ENCODE data around the gene DPEP3. TPM values are rescaled to one million over a fixed set of nuclear protein-coding genes. Genes with fewer than 3 reads are reported as not detected.
"Not testable (repeated sequence)": the region's sequence is repeated elsewhere in the genome, so short reads cannot be mapped to it uniquely, and the experiment has no call there.

The DPEP3 gene
- polyA plus RNA-seq, 1 donor (not counting 4 experiments of a cell fraction or from before 2014, with no cell fraction given): not detected

GRCh38 chr16:67998231-67998778 is 18.0 kb upstream of the DPEP3 start:
- H3K9me3 ChIP-seq (ENCODE audit: control insufficient read depth, low read depth, low read length); H3K27ac ChIP-seq (ENCODE audit: control insufficient read depth, insufficient read depth, low read length); H3K9me1 ChIP-seq (ENCODE audit: control insufficient read depth, extremely low read depth, insufficient read depth, low read length); H3K9ac ChIP-seq (ENCODE audit: control insufficient read depth, extremely low read depth, insufficient read depth, low read length); H2AFZ ChIP-seq (ENCODE audit: control insufficient read depth, low read length); DNase-seq (ENCODE audit: low read depth, low spot score); H3K27me3 ChIP-seq (ENCODE audit: control insufficient read depth, extremely low read depth, insufficient read depth, low read length); FAIRE-seq; H3K4me1 ChIP-seq (ENCODE audit: control insufficient read depth, extremely low read depth, insufficient read depth, low read length); H3K4me3 ChIP-seq (ENCODE audit: control insufficient read depth in 2 of 3, extremely low read depth in 1 of 3, insufficient read depth in 2 of 3, low read depth in 1 of 3, low read length in 3 of 3); dilution Hi-C loops (cut with MboI; ENCODE audit: extremely low pct_ligation_motif_present, low sequenced_read_pairs); H4K20me1 ChIP-seq (ENCODE audit: control insufficient read depth, extremely low read depth, insufficient read depth, low read length); H3K4me2 ChIP-seq (ENCODE audit: control insufficient read depth, extremely low read depth, insufficient read depth, low read depth, low read length); H3K79me2 ChIP-seq (ENCODE audit: control insufficient read depth, insufficient read depth, low read length); H3K36me3 ChIP-seq (ENCODE audit: control insufficient read depth in 2 of 2, extremely low read depth in 1 of 2, insufficient read depth in 2 of 2, low read length in 2 of 2): not testable (repeated sequence)

GRCh38 chr16:67996666-67997065 is 16.4 kb upstream of the DPEP3 start:
- H3K9me1 ChIP-seq (ENCODE audit: control insufficient read depth, extremely low read depth, insufficient read depth, low read length): no peaks in the 10 kb centered on the region
- peaks cover 7% of the 10 kb centered on the region for H3K4me1 ChIP-seq (ENCODE audit: control insufficient read depth, extremely low read depth, insufficient read depth, low read length)
- no peak overlapping the region for H3K9ac ChIP-seq (ENCODE audit: control insufficient read depth, extremely low read depth, insufficient read depth, low read length)
- no peak overlapping the region for H3K27ac ChIP-seq (ENCODE audit: control insufficient read depth, insufficient read depth, low read length)
- no peak for TF ChIP-seq EZH2 (IDR thresholded peaks at IDR 0.05; ENCODE audit: low read length)
- no peak for TF ChIP-seq CTCF (optimal IDR thresholded peaks at IDR 0.05 in 1 of 3, IDR thresholded peaks at IDR 0.05 in 1 of 3, conservative IDR thresholded peaks at IDR 0.05 in 1 of 3; ENCODE audit: extremely low read depth in 1 of 3, insufficient read depth in 2 of 3, low read length in 3 of 3)
- no peak for DNase-seq (ENCODE audit: low read depth, low spot score)
- H3K36me3 ChIP-seq (ENCODE audit: control insufficient read depth in 2 of 2, extremely low read depth in 1 of 2, insufficient read depth in 2 of 2, low read length in 2 of 2): no peaks in the 10 kb centered on the region
- no peaks in the 10 kb centered on the region for H3K27me3 ChIP-seq (ENCODE audit: control insufficient read depth, extremely low read depth, insufficient read depth, low read length)
- H2AFZ ChIP-seq (ENCODE audit: control insufficient read depth, low read length): no peak overlapping the region
- no peaks in the 10 kb centered on the region for H3K9me3 ChIP-seq (ENCODE audit: control insufficient read depth, low read depth, low read length)
- no peaks in the 10 kb centered on the region for H3K79me2 ChIP-seq (ENCODE audit: control insufficient read depth, insufficient read depth, low read length)
- dilution Hi-C loops (cut with MboI; ENCODE audit: extremely low pct_ligation_motif_present, low sequenced_read_pairs): no loop called here
- no peak for FAIRE-seq
- H4K20me1 ChIP-seq (ENCODE audit: control insufficient read depth, extremely low read depth, insufficient read depth, low read length): no peaks in the 10 kb centered on the region
- H3K4me3 ChIP-seq (ENCODE audit: control insufficient read depth in 2 of 3, extremely low read depth in 1 of 3, insufficient read depth in 2 of 3, low read depth in 1 of 3, low read length in 3 of 3): no peak overlapping the region
- no peak overlapping the region for H3K4me2 ChIP-seq (ENCODE audit: control insufficient read depth, extremely low read depth, insufficient read depth, low read depth, low read length)

GRCh38 chr16:67995423-67995822 is 15.1 kb upstream of the DPEP3 start:
- no peak overlapping the region for H3K4me3 ChIP-seq (ENCODE audit: control insufficient read depth in 2 of 3, extremely low read depth in 1 of 3, insufficient read depth in 2 of 3, low read depth in 1 of 3, low read length in 3 of 3)
- no peaks in the 10 kb centered on the region for H4K20me1 ChIP-seq (ENCODE audit: control insufficient read depth, extremely low read depth, insufficient read depth, low read length)
- H3K4me2 ChIP-seq (ENCODE audit: control insufficient read depth, extremely low read depth, insufficient read depth, low read depth, low read length): no peak overlapping the region
- no peak for FAIRE-seq
- no peak overlapping the region for H2AFZ ChIP-seq (ENCODE audit: control insufficient read depth, low read length)
- H3K79me2 ChIP-seq (ENCODE audit: control insufficient read depth, insufficient read depth, low read length): no peaks in the 10 kb centered on the region
- H3K9ac ChIP-seq (ENCODE audit: control insufficient read depth, extremely low read depth, insufficient read depth, low read length): no peak overlapping the region
- TF ChIP-seq CTCF (optimal IDR thresholded peaks at IDR 0.05 in 1 of 3, IDR thresholded peaks at IDR 0.05 in 1 of 3, conservative IDR thresholded peaks at IDR 0.05 in 1 of 3; ENCODE audit: extremely low read depth in 1 of 3, insufficient read depth in 2 of 3, low read length in 3 of 3): no peak
- no peak for TF ChIP-seq EZH2 (IDR thresholded peaks at IDR 0.05; ENCODE audit: low read length)
- dilution Hi-C loops (cut with MboI; ENCODE audit: extremely low pct_ligation_motif_present, low sequenced_read_pairs): no loop called here
- DNase-seq (ENCODE audit: low read depth, low spot score): no peak
- no peaks in the 10 kb centered on the region for H3K27me3 ChIP-seq (ENCODE audit: control insufficient read depth, extremely low read depth, insufficient read depth, low read length)
- H3K9me1 ChIP-seq (ENCODE audit: control insufficient read depth, extremely low read depth, insufficient read depth, low read length): no peaks in the 10 kb centered on the region
- no peak overlapping the region for H3K27ac ChIP-seq (ENCODE audit: control insufficient read depth, insufficient read depth, low read length)
- H3K9me3 ChIP-seq (ENCODE audit: control insufficient read depth, low read depth, low read length): no peaks in the 10 kb centered on the region
- no peaks in the 10 kb centered on the region for H3K36me3 ChIP-seq (ENCODE audit: control insufficient read depth in 2 of 2, extremely low read depth in 1 of 2, insufficient read depth in 2 of 2, low read length in 2 of 2)
- H3K4me1 ChIP-seq (ENCODE audit: control insufficient read depth, extremely low read depth, insufficient read depth, low read length): peaks cover 7% of the 10 kb centered on the region

- H4K20me1 ChIP-seq (ENCODE audit: control insufficient read depth, extremely low read depth, insufficient read depth, low read length); H3K4me3 ChIP-seq (ENCODE audit: control insufficient read depth in 2 of 3, extremely low read depth in 1 of 3, insufficient read depth in 2 of 3, low read depth in 1 of 3, low read length in 3 of 3); H3K79me2 ChIP-seq (ENCODE audit: control insufficient read depth, insufficient read depth, low read length); H3K4me1 ChIP-seq (ENCODE audit: control insufficient read depth, extremely low read depth, insufficient read depth, low read length); H3K9me3 ChIP-seq (ENCODE audit: control insufficient read depth, low read depth, low read length); H3K9ac ChIP-seq (ENCODE audit: control insufficient read depth, extremely low read depth, insufficient read depth, low read length); FAIRE-seq; H3K4me2 ChIP-seq (ENCODE audit: control insufficient read depth, extremely low read depth, insufficient read depth, low read depth, low read length); H3K27me3 ChIP-seq (ENCODE audit: control insufficient read depth, extremely low read depth, insufficient read depth, low read length); H3K9me1 ChIP-seq (ENCODE audit: control insufficient read depth, extremely low read depth, insufficient read depth, low read length); dilution Hi-C loops (cut with MboI; ENCODE audit: extremely low pct_ligation_motif_present, low sequenced_read_pairs); H2AFZ ChIP-seq (ENCODE audit: control insufficient read depth, low read length); DNase-seq (ENCODE audit: low read depth, low spot score); H3K36me3 ChIP-seq (ENCODE audit: control insufficient read depth in 2 of 2, extremely low read depth in 1 of 2, insufficient read depth in 2 of 2, low read length in 2 of 2); H3K27ac ChIP-seq (ENCODE audit: control insufficient read depth, insufficient read depth, low read length): not testable (repeated sequence)
Observed at GRCh38 chr16:67994040-67994408, 13.7 kb upstream of the DPEP3 start.

Measured in keratinocyte (primary cell).